ENCODE measurements around the gene TWSG1. TPM values are rescaled to one million over a fixed set of nuclear protein-coding genes. Genes with fewer than 3 reads are reported as not detected.
"Not testable (repeated sequence)": the region's sequence is repeated elsewhere in the genome, so short reads cannot be mapped to it uniquely, and the experiment has no call there.

TWSG1 gene
- total RNA-seq, 1 donor, result 157 TPM

DNA sequence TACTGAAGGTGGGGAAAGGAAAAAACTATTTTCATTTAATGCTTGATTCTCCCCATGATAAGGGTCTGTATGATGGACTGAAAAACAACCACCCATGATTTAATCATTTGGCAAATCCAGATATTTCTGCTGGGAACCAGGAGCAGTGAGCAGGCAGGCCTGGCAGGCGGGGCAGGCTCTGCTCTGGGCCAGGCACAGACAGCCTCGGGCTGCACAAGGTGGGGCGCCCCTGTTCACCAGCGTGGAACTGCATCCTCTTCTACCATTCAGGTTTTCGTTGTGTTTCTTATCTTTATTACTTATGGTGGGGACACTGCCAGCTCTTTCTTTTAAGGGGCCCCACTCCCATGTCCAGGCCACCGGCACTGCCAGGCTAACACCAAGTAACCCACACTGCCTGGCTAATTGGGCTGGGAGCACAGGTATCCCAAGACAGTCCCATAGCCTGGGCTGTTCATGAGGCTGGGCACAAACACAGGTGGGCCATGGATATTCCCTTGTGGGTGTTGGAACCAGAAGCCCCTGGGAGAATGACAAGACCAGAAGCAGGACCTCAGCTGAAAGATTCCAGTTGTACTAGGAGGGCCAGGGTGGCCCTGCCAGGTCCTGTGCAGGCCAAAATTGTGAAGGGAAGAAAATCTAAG, 83.6 kb downstream of the TWSG1 start:
- H3K4me3 ChIP-seq (ENCODE audit: low read depth, low read length), result no peak overlapping the region
- TF ChIP-seq, protein P1, sequence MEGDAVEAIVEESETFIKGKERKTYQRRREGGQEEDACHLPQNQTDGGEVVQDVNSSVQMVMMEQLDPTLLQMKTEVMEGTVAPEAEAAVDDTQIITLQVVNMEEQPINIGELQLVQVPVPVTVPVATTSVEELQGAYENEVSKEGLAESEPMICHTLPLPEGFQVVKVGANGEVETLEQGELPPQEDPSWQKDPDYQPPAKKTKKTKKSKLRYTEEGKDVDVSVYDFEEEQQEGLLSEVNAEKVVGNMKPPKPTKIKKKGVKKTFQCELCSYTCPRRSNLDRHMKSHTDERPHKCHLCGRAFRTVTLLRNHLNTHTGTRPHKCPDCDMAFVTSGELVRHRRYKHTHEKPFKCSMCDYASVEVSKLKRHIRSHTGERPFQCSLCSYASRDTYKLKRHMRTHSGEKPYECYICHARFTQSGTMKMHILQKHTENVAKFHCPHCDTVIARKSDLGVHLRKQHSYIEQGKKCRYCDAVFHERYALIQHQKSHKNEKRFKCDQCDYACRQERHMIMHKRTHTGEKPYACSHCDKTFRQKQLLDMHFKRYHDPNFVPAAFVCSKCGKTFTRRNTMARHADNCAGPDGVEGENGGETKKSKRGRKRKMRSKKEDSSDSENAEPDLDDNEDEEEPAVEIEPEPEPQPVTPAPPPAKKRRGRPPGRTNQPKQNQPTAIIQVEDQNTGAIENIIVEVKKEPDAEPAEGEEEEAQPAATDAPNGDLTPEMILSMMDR (IDR thresholded peaks at IDR 0.05; ENCODE audit: insufficient read depth, low read length), result no peak
- DNase-seq (ENCODE audit: low read depth), result no peak

DNA sequence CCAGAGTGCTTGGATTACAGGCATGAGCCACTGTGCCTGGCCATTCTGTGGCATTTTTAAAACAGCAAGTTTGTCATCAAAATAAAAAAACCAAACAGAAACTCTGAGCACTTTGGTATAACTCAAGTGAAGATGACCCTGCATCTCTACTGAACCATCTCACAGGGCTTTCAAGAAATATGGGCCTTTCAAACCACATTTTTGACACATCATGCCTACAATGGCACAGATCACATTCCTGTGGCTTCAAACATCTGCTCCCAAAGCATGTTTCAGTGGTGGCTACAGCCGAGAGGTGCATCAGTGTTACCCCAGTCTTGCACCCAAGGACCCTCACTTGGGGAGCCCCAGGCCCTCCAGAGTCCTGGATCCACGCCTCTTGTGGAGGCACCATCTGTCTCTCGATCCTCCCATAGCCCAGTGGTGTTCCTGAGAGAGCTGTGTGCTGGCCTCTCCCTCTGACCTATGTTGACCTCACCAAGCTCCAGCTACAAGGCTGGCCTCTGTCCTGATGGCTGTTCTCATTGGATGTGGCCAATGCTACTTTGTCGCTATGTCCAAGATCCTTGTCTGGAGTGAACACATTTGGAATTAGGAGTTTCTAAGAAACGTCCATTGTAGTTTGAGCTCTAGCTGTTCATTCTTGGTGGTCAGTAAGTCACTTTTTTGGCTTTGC, 85.5 kb downstream of the TWSG1 start:
- DNase-seq (ENCODE audit: low read depth), result no peak
- H3K4me3 ChIP-seq (ENCODE audit: low read depth, low read length), result no peak overlapping the region
- TF ChIP-seq, protein P1 (IDR thresholded peaks at IDR 0.05; ENCODE audit: insufficient read depth, low read length), result no peak

DNA sequence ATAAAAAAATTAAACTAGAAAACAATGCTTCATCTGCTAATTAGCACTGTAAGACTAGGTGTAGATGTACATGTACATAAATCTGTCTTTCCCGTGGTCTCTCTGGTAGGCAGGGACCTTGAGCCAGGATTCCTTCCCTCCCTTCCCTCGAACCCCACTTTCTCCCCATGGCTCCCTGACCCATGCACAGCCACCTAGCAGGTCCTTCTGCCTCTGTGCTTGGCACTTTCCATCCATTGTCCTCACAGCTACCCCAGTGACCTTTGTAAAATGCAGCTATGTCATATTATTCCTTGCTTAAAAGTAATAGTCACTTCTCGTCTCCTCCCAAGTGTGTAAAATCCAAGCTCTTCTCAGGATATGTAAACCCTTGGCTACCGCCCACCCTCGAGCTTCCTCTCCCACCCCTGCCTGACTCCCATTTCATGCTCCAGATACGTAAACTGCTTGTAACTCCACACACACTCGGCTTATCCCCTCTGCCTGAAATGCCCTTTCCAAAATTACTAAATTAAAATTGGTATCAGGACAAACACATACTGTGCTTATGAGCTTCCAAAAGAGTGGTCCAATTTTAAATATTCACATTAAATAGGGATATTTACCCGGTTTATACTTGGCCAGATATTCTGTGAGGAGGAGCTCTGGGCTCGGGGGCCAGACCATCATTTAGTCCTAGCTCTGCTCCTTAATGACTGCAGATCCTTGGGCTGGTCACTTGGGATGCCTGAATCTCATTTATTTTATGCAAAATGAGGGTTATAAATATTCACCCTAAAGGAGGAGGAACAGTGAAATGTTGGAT, 86.7 kb downstream of the TWSG1 start:
- DNase-seq (ENCODE audit: low read depth), result no peak
- no peak overlapping the region for H3K4me3 ChIP-seq (ENCODE audit: low read depth, low read length)
- TF ChIP-seq, protein P1 (IDR thresholded peaks at IDR 0.05; ENCODE audit: insufficient read depth, low read length), result no peak

DNA sequence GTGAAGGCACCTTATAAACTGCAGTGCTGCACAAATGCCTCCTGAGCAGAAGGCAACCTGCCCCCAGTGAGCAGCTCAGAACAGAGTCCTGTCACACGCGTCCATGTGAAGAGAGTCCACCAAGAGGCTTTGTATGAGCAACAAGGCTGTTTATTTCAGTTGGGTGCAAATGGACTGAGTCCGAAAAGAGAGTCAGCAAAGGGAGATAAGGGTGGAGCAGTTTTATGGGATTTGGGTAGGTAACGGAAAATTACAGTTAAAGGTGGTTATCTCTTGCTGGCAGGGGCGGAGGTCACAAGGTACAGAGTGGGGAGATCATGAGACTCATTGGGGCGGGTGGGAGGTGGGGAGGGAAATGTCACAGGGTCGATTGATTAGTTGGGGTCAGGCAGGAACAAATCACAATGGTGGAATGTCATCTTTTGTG, 87.3 kb downstream of the TWSG1 start:
- TF ChIP-seq, protein P1 (IDR thresholded peaks at IDR 0.05; ENCODE audit: insufficient read depth, low read length), result no peak
- no peak overlapping the region for H3K4me3 ChIP-seq (ENCODE audit: low read depth, low read length)
- no peak for DNase-seq (ENCODE audit: low read depth)

DNA sequence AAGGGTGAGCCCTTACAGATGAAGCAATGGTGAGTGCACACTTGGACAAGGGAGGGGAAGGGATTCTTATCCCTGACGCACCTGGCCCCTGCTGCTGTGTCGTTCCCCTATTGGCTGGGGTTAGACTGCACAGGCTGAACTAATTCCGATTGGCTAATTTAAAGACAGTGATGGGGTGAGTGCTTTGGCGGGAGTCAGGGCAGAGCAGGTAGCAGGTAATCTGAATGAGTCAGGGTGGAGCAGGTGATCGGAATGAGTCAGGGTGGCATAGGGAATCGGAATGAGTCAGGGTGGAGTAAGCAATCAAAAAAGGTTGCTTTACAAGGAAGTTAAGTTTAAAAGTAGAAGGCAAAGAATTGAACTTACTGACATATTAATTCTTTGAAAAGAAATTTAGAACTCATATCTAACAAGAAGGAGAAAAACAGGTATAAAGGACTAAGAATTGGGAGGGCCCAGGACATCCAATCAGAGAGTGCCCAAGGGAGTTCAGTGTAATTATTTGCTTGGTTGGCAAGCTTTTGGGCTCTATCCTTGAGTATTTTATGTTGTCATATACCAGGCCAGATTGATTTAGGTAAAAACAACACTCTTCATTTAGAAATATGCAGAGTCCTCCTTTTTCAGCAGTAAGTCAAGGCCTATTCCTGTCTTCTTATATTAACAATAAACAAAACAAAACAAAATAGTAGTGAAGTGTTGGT, 88.4 kb downstream of the TWSG1 start:
- TF ChIP-seq, protein P1 (IDR thresholded peaks at IDR 0.05; ENCODE audit: insufficient read depth, low read length), result no peak

DNA sequence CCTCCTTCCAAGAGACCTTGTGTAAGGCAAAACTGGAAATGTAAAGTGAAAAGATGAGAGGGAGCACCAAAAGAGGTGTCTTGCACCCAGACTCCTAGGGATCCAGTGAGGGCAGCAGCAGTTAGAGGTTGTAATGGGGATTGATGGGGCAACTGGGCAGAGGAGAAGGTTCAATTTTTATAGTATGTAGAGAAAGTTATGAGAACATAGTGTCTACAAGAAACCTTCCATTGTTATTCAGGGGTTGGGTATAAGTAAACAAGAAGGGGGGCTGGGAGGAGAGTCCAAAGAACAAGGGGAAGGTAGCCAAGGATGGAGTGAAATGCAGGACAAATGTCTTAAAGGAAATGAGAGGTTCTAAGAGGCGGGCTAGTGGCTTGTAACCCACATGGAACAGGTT, 89.1 kb downstream of the TWSG1 start:
- H3K4me3 ChIP-seq (ENCODE audit: low read depth, low read length); DNase-seq (ENCODE audit: low read depth): not testable (repeated sequence)

More for the DNA sequence above, 88.4 kb downstream of the TWSG1 start:
- no peak overlapping the region for H3K4me3 ChIP-seq (ENCODE audit: low read depth, low read length)
- DNase-seq (ENCODE audit: low read depth), result no peak

DNA sequence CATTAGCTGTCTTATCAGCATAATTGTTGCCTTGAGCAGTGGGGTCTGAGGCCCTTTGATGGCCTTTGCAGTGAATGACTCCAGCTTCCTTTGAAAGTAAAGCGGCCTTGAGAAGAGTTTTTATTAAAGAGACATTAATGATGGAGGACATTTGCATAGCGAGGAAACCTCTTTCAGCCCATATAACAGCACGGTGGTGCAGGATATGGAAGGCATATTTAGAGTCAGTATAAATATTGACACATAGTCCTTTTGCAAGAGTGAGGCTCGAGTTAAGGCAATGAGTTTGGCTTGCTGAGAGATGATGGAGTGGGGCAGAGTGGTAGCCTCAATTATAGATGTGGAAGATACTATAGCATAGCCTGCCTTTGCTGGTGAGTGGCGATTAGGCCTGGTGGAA, 89.7 kb downstream of the TWSG1 start:
- not testable (repeated sequence) for DNase-seq (ENCODE audit: low read depth); H3K4me3 ChIP-seq (ENCODE audit: low read depth, low read length)

Measured in fibroblast of the aortic adventitia (primary cell).